Choroid plexus epithelial cell (primary cell): ENCODE results near the gene BMP10.

Experiments used
- DNase-seq: peaks from one replicate; pipeline ENCODE4 v3.0.0-alpha.2; 2010; ENCODE audit warnings: low read depth
- H3K4me3 ChIP-seq: 2 replicates; pipeline ENCODE4 v1.5.1; 2011; ENCODE audit warnings: low read depth, mild to moderate bottlenecking, control low read depth, low read length, moderate library complexity
- CTCF ChIP-seq: conservative IDR thresholded peaks from 2 replicates; pipeline ENCODE4 v1.5.1; 2011; ENCODE audit warnings: low read depth, mild to moderate bottlenecking, control low read depth, inconsistent platforms, low read length, moderate library complexity

Gene BMP10

GRCh38 chr2:68863996-68864395 is 7.2 kb downstream of the BMP10 start:
- no peak for DNase-seq
- no peak overlapping the region for H3K4me3 ChIP-seq
- no peak for TF ChIP-seq CTCF

- no peak overlapping the region for H3K4me3 ChIP-seq
- no peak for DNase-seq
- no peak for TF ChIP-seq CTCF
Observed at GRCh38 chr2:68862889-68863288, 8.3 kb downstream of the BMP10 start.

- no peak overlapping the region for H3K4me3 ChIP-seq
- no peak for DNase-seq
- no peak for TF ChIP-seq CTCF
Observed at GRCh38 chr2:68861330-68861729, 9.9 kb downstream of the BMP10 start.

- no peak for DNase-seq
- no peak for TF ChIP-seq CTCF
- H3K4me3 ChIP-seq: no peak overlapping the region
Observed at GRCh38 chr2:68860111-68860510, 11.1 kb downstream of the BMP10 start.

GRCh38 chr2:68857855-68858456 is 13.2 kb downstream of the BMP10 start:
- no peak overlapping the region for H3K4me3 ChIP-seq
- DNase-seq: no peak

GRCh38 chr2:68857202-68857845 is 13.9 kb downstream of the BMP10 start:
- DNase-seq: no peak
- H3K4me3 ChIP-seq: no peak overlapping the region
- TF ChIP-seq CTCF: no peak

More at GRCh38 chr2:68857855-68858456, 13.2 kb downstream of the BMP10 start:
- no peak for TF ChIP-seq CTCF

- no peak overlapping the region for H3K4me3 ChIP-seq
- no peak for DNase-seq
- no peak for TF ChIP-seq CTCF
Observed at GRCh38 chr2:68855550-68855949, 15.6 kb downstream of the BMP10 start.
